Measurements from ENCODE around the gene RELN.

The RELN gene

DNA sequence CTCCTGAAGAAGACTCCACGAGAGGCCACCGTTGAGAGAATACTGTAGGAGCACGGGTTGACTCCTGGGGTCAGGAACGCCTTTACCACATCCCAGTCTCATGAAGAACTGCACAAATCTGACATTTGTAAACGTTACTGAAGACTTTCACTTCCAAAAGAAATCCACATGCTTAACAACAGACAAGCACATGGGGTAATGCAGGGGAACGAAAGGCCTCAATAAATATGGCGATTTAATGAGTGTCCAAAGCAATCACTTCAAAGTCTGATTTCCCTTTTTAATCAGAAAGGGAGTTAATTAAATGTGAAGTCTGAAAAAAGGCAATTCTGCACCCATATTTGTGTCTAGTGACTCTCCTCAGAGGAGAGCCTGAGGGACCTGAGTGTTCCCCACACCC is 449.1 kb downstream of the RELN start:
- no peak for TF ChIP-seq ZFX (IDR thresholded peaks at IDR 0.05; ENCODE audit: borderline replicate concordance)
- TF ChIP-seq CTCF (IDR thresholded peaks at IDR 0.05) = no peak

GRCh38 chr7:103539875-103540274 is 449.6 kb downstream of the RELN start:
- H3K27ac ChIP-seq = no peak overlapping the region
- no peak for TF ChIP-seq CTCF (IDR thresholded peaks at IDR 0.05)
- no peak for TF ChIP-seq ZFX (IDR thresholded peaks at IDR 0.05; ENCODE audit: borderline replicate concordance)

More for the DNA sequence above, 449.1 kb downstream of the RELN start:
- H3K27ac ChIP-seq = no peak overlapping the region

DNA sequence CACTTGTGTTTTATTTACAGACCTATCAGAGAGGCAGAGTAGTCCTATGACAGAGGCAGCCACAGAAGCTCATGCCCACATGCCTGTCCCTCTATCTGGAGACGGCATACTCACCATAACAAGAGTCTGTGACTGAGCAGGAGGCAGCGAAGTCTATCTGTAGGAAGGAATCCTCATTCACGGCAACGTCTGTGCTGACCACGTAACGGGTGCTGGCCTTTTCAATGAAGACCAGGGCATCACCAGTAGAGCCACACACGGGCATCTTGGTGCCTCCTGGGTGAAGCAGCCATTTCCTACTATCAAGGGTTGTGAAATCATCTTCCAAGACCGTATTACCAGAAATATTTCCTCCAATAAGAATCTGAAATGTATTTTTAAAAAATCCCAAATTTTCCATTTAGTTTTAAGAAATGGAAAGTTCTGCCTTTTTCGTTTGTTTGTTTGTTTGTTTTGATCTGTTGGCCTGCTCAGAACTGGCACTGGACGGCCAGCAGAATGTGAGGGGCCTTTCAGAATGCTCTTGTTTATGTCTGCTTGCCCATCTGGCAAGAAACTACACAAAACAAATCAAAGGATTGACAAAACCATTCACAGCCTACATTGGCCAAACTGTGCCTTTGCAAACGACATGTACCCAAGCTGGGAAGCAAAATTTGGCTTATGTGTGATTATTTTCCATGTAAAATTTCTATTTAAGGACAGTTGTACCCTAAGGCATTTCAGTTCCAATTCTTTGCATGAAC is 450.3 kb downstream of the RELN start:
- TF ChIP-seq ZFX (IDR thresholded peaks at IDR 0.05; ENCODE audit: borderline replicate concordance) = no peak
- no peak for TF ChIP-seq CTCF (IDR thresholded peaks at IDR 0.05)
- H3K27ac ChIP-seq = no peak overlapping the region

GRCh38 chr7:103533761-103534160 is 455.7 kb downstream of the RELN start:
- no peak for TF ChIP-seq CTCF (IDR thresholded peaks at IDR 0.05)
- TF ChIP-seq ZFX (IDR thresholded peaks at IDR 0.05; ENCODE audit: borderline replicate concordance) = no peak

DNA sequence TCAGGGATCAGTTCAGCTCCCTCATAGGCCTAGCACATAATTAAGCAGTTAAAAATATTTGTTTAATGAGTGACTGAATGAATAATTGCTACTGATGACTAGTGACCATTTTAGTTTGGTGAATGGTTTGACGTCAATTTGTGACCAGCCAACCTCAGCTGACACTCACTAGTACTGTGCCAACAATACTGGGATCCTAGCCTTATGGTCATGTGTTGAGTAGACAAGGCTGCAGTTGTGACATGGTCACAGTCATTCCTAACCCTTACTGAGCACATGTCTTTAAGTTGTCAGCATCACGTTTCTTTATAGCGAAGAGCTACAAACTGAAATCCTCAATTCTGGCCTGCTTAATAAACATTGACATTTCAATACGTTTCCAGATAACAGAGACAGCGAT is 456.5 kb downstream of the RELN start:
- TF ChIP-seq CTCF (IDR thresholded peaks at IDR 0.05) (no peak), ZFX (IDR thresholded peaks at IDR 0.05; ENCODE audit: borderline replicate concordance) (no peak)
- no peak overlapping the region for H3K27ac ChIP-seq

More at GRCh38 chr7:103533761-103534160, 455.7 kb downstream of the RELN start:
- H3K27ac ChIP-seq = no peak overlapping the region

DNA sequence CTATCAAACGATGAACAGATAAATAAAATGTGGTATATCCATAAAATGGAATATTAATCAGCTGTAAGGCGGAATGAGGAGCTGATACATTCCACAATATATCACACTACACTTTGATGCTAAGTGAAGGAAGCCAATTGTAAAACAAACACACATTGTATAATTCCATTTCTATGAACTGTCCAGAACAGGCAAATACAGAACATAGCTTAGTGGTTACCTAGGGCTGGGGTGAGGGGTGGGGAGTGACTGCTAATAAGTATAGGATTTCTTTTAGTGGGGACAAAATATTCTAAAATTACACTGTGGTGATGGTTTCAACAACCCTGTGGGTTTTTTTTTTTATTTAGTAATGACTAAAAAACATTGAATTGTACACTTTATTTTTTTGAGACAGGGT is 461.3 kb downstream of the RELN start:
- no peak overlapping the region for H3K27ac ChIP-seq
- TF ChIP-seq ZFX (IDR thresholded peaks at IDR 0.05; ENCODE audit: borderline replicate concordance) (no peak), CTCF (IDR thresholded peaks at IDR 0.05) (no peak)

GRCh38 chr7:103525937-103526336 is 463.5 kb downstream of the RELN start:
- no peak overlapping the region for H3K27ac ChIP-seq
- TF ChIP-seq ZFX (IDR thresholded peaks at IDR 0.05; ENCODE audit: borderline replicate concordance) (no peak), CTCF (IDR thresholded peaks at IDR 0.05) (no peak)

Data from 22Rv1 (cell line).